Measurements from ENCODE around the gene MYG1. TPM values are rescaled to one million over a fixed set of nuclear protein-coding genes. Genes with fewer than 3 reads are reported as not detected.

Gene MYG1
- total RNA-seq, 2 experiments from 2014 or later = 53.4 to 64.9 TPM

GRCh38 chr12:53332744-53333143 lies 33.2 kb downstream of the MYG1 start:
- Histone ChIP-seq H3K4me3 (ENCODE audit: low read depth, low read length, poor library complexity, severe bottlenecking) (no peak overlapping the region), H3K27ac (ENCODE audit: low read depth, low read length, poor library complexity, severe bottlenecking) (no peak overlapping the region), H3K36me3 (ENCODE audit: insufficient read depth, low read length) (no peaks in the 10 kb centered on the region), H3K4me1 (ENCODE audit: insufficient read depth, low read length, poor library complexity, severe bottlenecking) (no peaks in the 10 kb centered on the region), H3K9me3 (ENCODE audit: low read length) (no peaks in the 10 kb centered on the region), H3K9me2 (ENCODE audit: insufficient read depth, low read length) (no peaks in the 10 kb centered on the region), H4K20me1 (ENCODE audit: insufficient read depth, low read length) (no peaks in the 10 kb centered on the region), H2AFZ (ENCODE audit: low read length) (no peak overlapping the region), H3K79me2 (ENCODE audit: insufficient read depth, low read depth, low read length) (no peaks in the 10 kb centered on the region), H3K4me2 (ENCODE audit: low read length) (no peak overlapping the region)
- no TSS peak for BruUV-seq (replicated peaks)
- no peak for DNase-seq (ENCODE audit: low spot score)
- POLR2A ChIA-PET = no interaction called here
- TF ChIP-seq CTCF (conservative IDR thresholded peaks at IDR 0.05; ENCODE audit: low read length) (no peak), EZH2phosphoT487 (IDR thresholded peaks at IDR 0.05; ENCODE audit: borderline replicate concordance, low read depth, low read length) (no peak)
- intact Hi-C loops (cut with micrococcal nuclease; ENCODE audit: unreplicated experiment) = no loop called here
- CTCF ChIA-PET (ENCODE audit: unreplicated experiment) = interaction anchor here (1.3 to 1.6 kb wide), 3 partner anchors 12 to 19 kb away, joined by 3 to 6 read pairs (median 4); no protein-coding TSS in a partner anchor

- POLR2A ChIA-PET = interaction anchor here (0.6 kb wide), 1 partner anchor 52 kb away, joined by 3 read pairs; no protein-coding TSS in a partner anchor
- Histone ChIP-seq H2AFZ (ENCODE audit: low read length) (no peak overlapping the region), H3K4me3 (ENCODE audit: low read depth, low read length, poor library complexity, severe bottlenecking) (no peak overlapping the region), H3K36me3 (ENCODE audit: insufficient read depth, low read length) (no peaks in the 10 kb centered on the region), H3K4me2 (ENCODE audit: low read length) (no peak overlapping the region), H3K79me2 (ENCODE audit: insufficient read depth, low read depth, low read length) (no peaks in the 10 kb centered on the region), H3K27ac (ENCODE audit: low read depth, low read length, poor library complexity, severe bottlenecking) (no peak overlapping the region), H3K9me2 (ENCODE audit: insufficient read depth, low read length) (no peaks in the 10 kb centered on the region), H3K9me3 (ENCODE audit: low read length) (no peaks in the 10 kb centered on the region), H3K4me1 (ENCODE audit: insufficient read depth, low read length, poor library complexity, severe bottlenecking) (no peaks in the 10 kb centered on the region), H4K20me1 (ENCODE audit: insufficient read depth, low read length) (no peaks in the 10 kb centered on the region)
- no peak for TF ChIP-seq EZH2phosphoT487 (IDR thresholded peaks at IDR 0.05; ENCODE audit: borderline replicate concordance, low read depth, low read length)
- TF ChIP-seq CTCF (conservative IDR thresholded peaks at IDR 0.05; ENCODE audit: low read length) = no peak
- BruUV-seq (replicated peaks) = no TSS peak
- DNase-seq (ENCODE audit: low spot score) = no peak
- CTCF ChIA-PET (ENCODE audit: unreplicated experiment) = no interaction called here
- intact Hi-C loops (cut with micrococcal nuclease; ENCODE audit: unreplicated experiment) = no loop called here
Measured at GRCh38 chr12:53333289-53333688, 33.8 kb downstream of the MYG1 start.

- DNase-seq (ENCODE audit: low spot score) = no peak
- ChIA-PET POLR2A (interaction anchor here (0.6 kb wide), 1 partner anchor 52 kb away, joined by 3 read pairs; no protein-coding TSS in a partner anchor), CTCF (ENCODE audit: unreplicated experiment) (no interaction called here)
- H3K9me2 ChIP-seq (ENCODE audit: insufficient read depth, low read length) = no peaks in the 10 kb centered on the region
- no peak for TF ChIP-seq CTCF (conservative IDR thresholded peaks at IDR 0.05; ENCODE audit: low read length)
- TF ChIP-seq EZH2phosphoT487 (IDR thresholded peaks at IDR 0.05; ENCODE audit: borderline replicate concordance, low read depth, low read length) = no peak
- no TSS peak for BruUV-seq (replicated peaks)
- no peaks in the 10 kb centered on the region for H3K79me2 ChIP-seq (ENCODE audit: insufficient read depth, low read depth, low read length)
- no peaks in the 10 kb centered on the region for H3K9me3 ChIP-seq (ENCODE audit: low read length)
- H4K20me1 ChIP-seq (ENCODE audit: insufficient read depth, low read length) = no peaks in the 10 kb centered on the region
- H3K4me2 ChIP-seq (ENCODE audit: low read length) = no peak overlapping the region
- H3K4me1 ChIP-seq (ENCODE audit: insufficient read depth, low read length, poor library complexity, severe bottlenecking) = no peaks in the 10 kb centered on the region
- intact Hi-C loops (cut with micrococcal nuclease; ENCODE audit: unreplicated experiment) = no loop called here
- no peak overlapping the region for H3K27ac ChIP-seq (ENCODE audit: low read depth, low read length, poor library complexity, severe bottlenecking)
- no peaks in the 10 kb centered on the region for H3K36me3 ChIP-seq (ENCODE audit: insufficient read depth, low read length)
- no peak overlapping the region for H3K4me3 ChIP-seq (ENCODE audit: low read depth, low read length, poor library complexity, severe bottlenecking)
- no peak overlapping the region for H2AFZ ChIP-seq (ENCODE audit: low read length)
Measured at GRCh38 chr12:53333845-53334244, 34.4 kb downstream of the MYG1 start.

Data from OCI-LY7 (cell line).